HL-60 (cell line): ENCODE measurements around the gene AP3D1.

Experiments
- POLR2AphosphoS5 ChIP-seq: IDR thresholded peaks from 2 replicates; pipeline ENCODE4 v1.6.1; 2012; ENCODE audit warnings: low read depth
- SPI1 ChIP-seq: IDR thresholded peaks from 2 replicates; pipeline ENCODE4 v1.6.1; 2012; ENCODE audit warnings: low read depth, mild to moderate bottlenecking, borderline replicate concordance
- TF ChIP-seq, protein P1 (sequence below): IDR thresholded peaks from one replicate; pipeline ENCODE4 v1.5.1; 2011; ENCODE audit warnings: low read length, control low read depth, inconsistent platforms; ENCODE audit not compliant: insufficient read depth

DNA sequence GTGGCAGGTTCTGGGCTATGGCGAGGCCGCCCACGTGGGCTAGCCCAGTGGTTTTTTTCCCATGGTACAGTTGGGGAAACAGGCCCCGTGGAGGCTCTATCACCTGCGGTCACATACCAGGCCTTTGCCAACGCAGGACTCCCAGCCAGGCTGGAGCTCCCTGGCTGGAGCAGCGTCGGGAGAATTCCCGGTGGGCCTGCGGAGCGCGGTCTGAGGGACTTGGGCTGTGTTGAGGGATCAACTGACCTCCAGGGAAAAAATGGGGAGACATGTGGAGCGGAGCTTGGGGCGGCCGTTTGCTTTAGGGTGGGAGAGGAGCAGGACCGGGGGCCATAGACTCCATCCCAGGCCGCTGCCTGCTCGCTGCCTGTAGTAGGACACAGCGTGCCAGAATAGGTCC lies 28.7 kb upstream of the AP3D1 start:
- TF ChIP-seq, protein P1, sequence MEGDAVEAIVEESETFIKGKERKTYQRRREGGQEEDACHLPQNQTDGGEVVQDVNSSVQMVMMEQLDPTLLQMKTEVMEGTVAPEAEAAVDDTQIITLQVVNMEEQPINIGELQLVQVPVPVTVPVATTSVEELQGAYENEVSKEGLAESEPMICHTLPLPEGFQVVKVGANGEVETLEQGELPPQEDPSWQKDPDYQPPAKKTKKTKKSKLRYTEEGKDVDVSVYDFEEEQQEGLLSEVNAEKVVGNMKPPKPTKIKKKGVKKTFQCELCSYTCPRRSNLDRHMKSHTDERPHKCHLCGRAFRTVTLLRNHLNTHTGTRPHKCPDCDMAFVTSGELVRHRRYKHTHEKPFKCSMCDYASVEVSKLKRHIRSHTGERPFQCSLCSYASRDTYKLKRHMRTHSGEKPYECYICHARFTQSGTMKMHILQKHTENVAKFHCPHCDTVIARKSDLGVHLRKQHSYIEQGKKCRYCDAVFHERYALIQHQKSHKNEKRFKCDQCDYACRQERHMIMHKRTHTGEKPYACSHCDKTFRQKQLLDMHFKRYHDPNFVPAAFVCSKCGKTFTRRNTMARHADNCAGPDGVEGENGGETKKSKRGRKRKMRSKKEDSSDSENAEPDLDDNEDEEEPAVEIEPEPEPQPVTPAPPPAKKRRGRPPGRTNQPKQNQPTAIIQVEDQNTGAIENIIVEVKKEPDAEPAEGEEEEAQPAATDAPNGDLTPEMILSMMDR, result no peak
- TF ChIP-seq POLR2AphosphoS5 (no peak), SPI1 (no peak)
